Gastrocnemius medialis (tissue), 4 donors: Measurements from ENCODE around the gene SETD1B. TPM values are rescaled to one million over a fixed set of nuclear protein-coding genes. Genes with fewer than 3 reads are reported as not detected.

Source experiments
- ATAC-seq, 2 donors: fragments of 150-250 bp; one replicate each; pipeline ENCODE4 v1.9.1; 2016
- DNase-seq, 2 donors: peaks; one replicate each; pipeline ENCODE4 v3.0.0-alpha.2; 2019
- H3K27ac ChIP-seq, 4 donors: fragments of 200-600 bp; sonication (generic); 1 replicate in 1 of 4; 2 replicates in 3 of 4; pipeline ENCODE4 v1.5.1; 2016 to 2018; ENCODE audit warnings: mild to moderate bottlenecking in 2 of 4, moderate library complexity in 1 of 4
- H3K27me3 ChIP-seq, 3 donors: fragments of 200-600 bp; sonication (generic) in 2 of 3; 1 replicate in 1 of 3; 2 replicates in 2 of 3; pipeline versions ENCODE4 v1.5.1 to v1.6.0; 2016 to 2019; ENCODE audit warnings: mild to moderate bottlenecking in 1 of 3, moderate library complexity in 1 of 3
- H3K36me3 ChIP-seq, 2 donors: fragments of 200-600 bp; sonication (generic) in 1 of 2; one replicate each; pipeline ENCODE4 v1.5.1; 2017 to 2018
- H3K4me1 ChIP-seq, 2 donors: fragments of 200-600 bp; sonication (generic) in 1 of 2; one replicate each; pipeline ENCODE4 v1.5.1; 2016 to 2017; ENCODE audit warnings: mild to moderate bottlenecking in 2 of 2
- H3K4me3 ChIP-seq, 4 donors: fragments of 200-600 bp; sonication (generic) in 3 of 4; 1 replicate in 1 of 4; 2 replicates in 3 of 4; pipeline ENCODE4 v1.5.1; 2016 to 2019; ENCODE audit warnings: mild to moderate bottlenecking in 2 of 4
- H3K9me3 ChIP-seq, 3 donors: fragments of 200-600 bp; sonication (generic) in 2 of 3; 1 replicate in 1 of 3; 2 replicates in 2 of 3; pipeline ENCODE4 v1.5.1; 2016 to 2019
- POLR2A ChIP-seq, 2 donors: fragments of 450-650 bp; IDR thresholded peaks; one replicate each; pipeline ENCODE4 v1.6.1; 2017; ENCODE audit warnings: antibody characterized with exemption in 2 of 2, mild to moderate bottlenecking in 2 of 2, moderate library complexity in 2 of 2
- in situ Hi-C, 4 donors: fragments of 200-750 bp; cut with MboI; loops; one replicate each; pipeline versions ENCODE4 v1.15.0 to v1.8.0; 2017; ENCODE audit warnings: low sequenced_read_pairs in 4 of 4
- intact Hi-C: fragments of 100-400 bp; cut with DNase I; formaldehyde crosslinking; loops from one replicate; pipeline ENCODE4 v1.15.1; 2023; ENCODE audit warnings: low total_unique reads
- total RNA-seq, 4 donors: library from RNA; depleted of rRNA; stranded (reverse); fragments of >200 nt; gene quantifications; one replicate each; pipeline versions ENCODE4 v1.1.0 to v1.2.3, GENCODE V29; 2016
- TF ChIP-seq, protein P1 (sequence below), 5 experiments: fragments of 450-650 bp in 3 of 5; fragments of 200-600 bp in 2 of 5; sonication (generic) in 2 of 5; IDR thresholded peaks in 4 of 5; conservative IDR thresholded peaks in 1 of 5; 1 replicate in 4 of 5; 2 replicates in 1 of 5; pipeline ENCODE4 v1.5.1; 2016 to 2019; ENCODE audit warnings: antibody characterized with exemption in 5 of 5, mild to moderate bottlenecking in 3 of 5, moderate library complexity in 3 of 5

Gene SETD1B
- total RNA-seq, 4 donors from 2014 or later: 2.2 to 9.3 (median 6.2) TPM

DNA sequence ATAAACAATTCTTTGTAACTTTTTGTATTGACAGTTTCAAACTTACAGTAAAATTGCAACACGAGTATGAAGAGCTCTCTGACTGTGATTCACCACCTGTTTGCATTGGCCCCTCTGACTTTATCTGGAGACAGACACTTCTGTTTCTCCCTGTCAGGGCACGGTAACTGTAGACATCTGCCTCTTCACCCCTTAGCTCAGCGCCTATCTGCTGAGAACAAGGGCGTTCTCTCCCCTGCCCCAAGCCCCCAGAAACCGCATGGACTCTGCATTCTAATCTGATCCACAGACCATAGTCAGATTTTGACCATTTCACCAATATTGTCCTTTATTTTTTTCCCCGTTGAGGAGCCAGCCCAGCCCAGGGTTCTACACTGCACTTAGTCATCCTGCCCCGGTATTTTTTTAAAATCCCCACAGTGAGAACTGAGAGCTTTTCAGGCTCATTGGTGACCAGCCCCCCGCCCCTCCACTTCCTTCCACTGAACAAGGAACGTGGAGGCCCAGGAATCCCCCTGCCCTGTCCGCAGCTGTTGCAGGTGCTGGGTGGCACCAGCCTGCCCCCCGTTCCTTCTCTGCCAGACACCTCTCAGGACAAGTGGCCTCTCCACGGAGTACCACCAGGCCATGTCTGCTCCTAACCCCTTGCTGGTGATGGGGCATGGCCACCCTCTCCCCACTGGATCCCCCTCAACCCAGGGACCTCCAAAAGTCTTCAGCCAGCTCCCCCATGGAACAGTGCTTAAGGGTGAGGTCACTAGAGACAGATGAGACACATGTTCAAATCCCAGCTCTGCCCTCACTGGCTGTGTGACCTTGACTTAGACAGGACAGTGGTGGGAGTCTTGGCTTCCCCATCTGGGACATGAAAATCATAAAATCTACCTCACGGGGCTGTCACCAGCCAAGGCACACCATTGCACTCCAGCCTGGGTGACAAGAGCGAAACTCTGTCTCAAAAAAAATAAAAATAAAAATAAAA lies 21.5 kb upstream of the SETD1B start:
- DNase-seq: no peak
- Histone ChIP-seq H3K9me3 (no peaks in the 10 kb centered on the region), H3K27me3 (no peaks in the 10 kb centered on the region), H3K4me3 (no peak overlapping the region), H3K4me1 (peaks cover 5 to 13% of the 10 kb centered on the region in 2 donors), H3K27ac (peak overlapping the region; percentile 41 to 72 (median 58)), H3K36me3 (no peaks in the 10 kb centered on the region)
- ATAC-seq: peak; percentile 24 to 76
- intact Hi-C loops (no loop called here), in situ Hi-C loops (no loop called here)
- TF ChIP-seq, protein P1, sequence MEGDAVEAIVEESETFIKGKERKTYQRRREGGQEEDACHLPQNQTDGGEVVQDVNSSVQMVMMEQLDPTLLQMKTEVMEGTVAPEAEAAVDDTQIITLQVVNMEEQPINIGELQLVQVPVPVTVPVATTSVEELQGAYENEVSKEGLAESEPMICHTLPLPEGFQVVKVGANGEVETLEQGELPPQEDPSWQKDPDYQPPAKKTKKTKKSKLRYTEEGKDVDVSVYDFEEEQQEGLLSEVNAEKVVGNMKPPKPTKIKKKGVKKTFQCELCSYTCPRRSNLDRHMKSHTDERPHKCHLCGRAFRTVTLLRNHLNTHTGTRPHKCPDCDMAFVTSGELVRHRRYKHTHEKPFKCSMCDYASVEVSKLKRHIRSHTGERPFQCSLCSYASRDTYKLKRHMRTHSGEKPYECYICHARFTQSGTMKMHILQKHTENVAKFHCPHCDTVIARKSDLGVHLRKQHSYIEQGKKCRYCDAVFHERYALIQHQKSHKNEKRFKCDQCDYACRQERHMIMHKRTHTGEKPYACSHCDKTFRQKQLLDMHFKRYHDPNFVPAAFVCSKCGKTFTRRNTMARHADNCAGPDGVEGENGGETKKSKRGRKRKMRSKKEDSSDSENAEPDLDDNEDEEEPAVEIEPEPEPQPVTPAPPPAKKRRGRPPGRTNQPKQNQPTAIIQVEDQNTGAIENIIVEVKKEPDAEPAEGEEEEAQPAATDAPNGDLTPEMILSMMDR (IDR thresholded peaks at IDR 0.05 in 4 of 5, conservative IDR thresholded peaks at IDR 0.05 in 1 of 5): no peak
- no peak for TF ChIP-seq POLR2A (IDR thresholded peaks at IDR 0.05)

DNA sequence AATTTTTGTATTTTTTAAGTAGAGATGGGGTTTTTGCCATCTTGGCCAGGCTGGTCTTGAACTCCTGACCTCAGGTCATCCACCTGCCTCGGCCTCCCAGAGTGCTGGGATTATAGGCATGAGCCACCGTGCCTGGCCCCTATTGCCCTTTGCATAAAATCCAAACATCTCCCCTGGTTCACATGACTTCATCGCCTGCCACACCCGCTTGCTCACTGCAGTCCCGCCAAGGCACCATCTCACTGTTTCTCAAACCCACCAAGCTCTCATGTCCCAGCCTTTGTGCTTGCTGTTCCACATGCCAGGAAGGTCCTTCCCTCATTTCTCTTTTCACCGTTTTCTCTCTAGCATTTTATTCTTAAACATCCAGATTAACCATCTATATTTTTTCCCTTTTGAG lies 20.0 kb upstream of the SETD1B start:
- H3K4me3 ChIP-seq: no peak overlapping the region
- intact Hi-C loops: no loop called here
- peaks cover 5 to 13% of the 10 kb centered on the region in 2 donors for H3K4me1 ChIP-seq
- no peak overlapping the region for H3K27ac ChIP-seq
- H3K27me3 ChIP-seq: no peaks in the 10 kb centered on the region
- DNase-seq (no peak), ATAC-seq (no peak)
- TF ChIP-seq, protein P1 (IDR thresholded peaks at IDR 0.05 in 4 of 5, conservative IDR thresholded peaks at IDR 0.05 in 1 of 5): no peak
- TF ChIP-seq POLR2A (IDR thresholded peaks at IDR 0.05): no peak
- in situ Hi-C loops: no loop called here
- no peaks in the 10 kb centered on the region for H3K36me3 ChIP-seq
- no peaks in the 10 kb centered on the region for H3K9me3 ChIP-seq

DNA sequence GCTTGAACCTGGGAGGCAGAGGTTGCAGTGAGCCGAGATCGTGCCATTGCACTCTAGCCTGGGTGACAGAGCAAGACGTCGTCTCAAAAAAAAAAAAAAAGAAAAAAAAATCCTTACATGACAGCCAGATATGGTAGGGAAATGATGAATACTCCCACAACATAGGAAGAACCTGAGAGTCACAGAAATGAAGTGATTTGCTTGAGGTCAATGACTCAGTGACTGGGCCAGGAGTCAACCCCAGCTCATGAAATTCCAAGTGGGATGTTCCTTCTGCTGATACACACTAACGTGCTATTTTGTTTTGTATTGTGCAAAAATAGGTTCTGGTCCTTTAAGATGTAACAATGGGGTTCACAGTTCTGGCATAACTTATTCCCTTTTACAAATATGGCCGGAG lies 19.3 kb upstream of the SETD1B start:
- intact Hi-C loops: no loop called here
- in situ Hi-C loops: no loop called here
- peak overlapping the region in 1 of 4 donors; percentile 13 for H3K27ac ChIP-seq

DNA sequence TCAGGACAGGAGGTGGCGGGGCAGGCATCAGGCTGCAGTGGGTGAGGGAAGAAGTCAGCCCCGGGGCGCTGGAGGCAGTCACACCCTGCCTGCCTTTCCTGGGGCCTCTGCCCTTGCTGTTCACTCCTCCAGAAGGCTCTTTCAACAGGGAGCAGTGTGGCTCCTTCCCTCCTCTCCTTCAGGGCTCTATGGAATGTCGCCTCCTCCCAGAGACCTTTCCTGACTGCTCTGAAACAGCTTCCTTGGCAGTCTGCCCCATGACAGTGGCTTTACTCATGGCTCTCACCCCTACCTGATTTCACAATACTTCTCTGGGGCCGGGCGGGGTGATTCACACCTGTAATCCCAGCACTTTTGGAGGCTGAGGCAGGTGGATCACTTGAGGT lies 17.4 kb upstream of the SETD1B start:
- in situ Hi-C loops: no loop called here
- H3K27ac ChIP-seq: peak overlapping the region in 2 of 4 donors; percentile 21 to 48

More for the DNA sequence above, 19.3 kb upstream of the SETD1B start:
- no peaks in the 10 kb centered on the region for H3K36me3 ChIP-seq
- no peaks in the 10 kb centered on the region for H3K9me3 ChIP-seq
- peak in 1 of 2 donors; percentile 65 for ATAC-seq
- DNase-seq: no peak
- H3K27me3 ChIP-seq: no peaks in the 10 kb centered on the region
- TF ChIP-seq POLR2A (IDR thresholded peaks at IDR 0.05): no peak
- TF ChIP-seq, protein P1 (IDR thresholded peaks at IDR 0.05 in 4 of 5, conservative IDR thresholded peaks at IDR 0.05 in 1 of 5): no peak
- H3K4me1 ChIP-seq: peaks cover 10 to 17% of the 10 kb centered on the region in 2 donors
- no peak overlapping the region for H3K4me3 ChIP-seq

More for the DNA sequence above, 17.4 kb upstream of the SETD1B start:
- H3K4me3 ChIP-seq: no peak overlapping the region
- DNase-seq (peak; percentile 58 to 81), ATAC-seq (peak; percentile 63 to 70)
- no peak for TF ChIP-seq POLR2A (IDR thresholded peaks at IDR 0.05)
- TF ChIP-seq, protein P1 (IDR thresholded peaks at IDR 0.05 in 4 of 5, conservative IDR thresholded peaks at IDR 0.05 in 1 of 5): no peak
- H3K4me1 ChIP-seq: peaks cover 10 to 14% of the 10 kb centered on the region in 2 donors
- intact Hi-C loops: no loop called here
- H3K27me3 ChIP-seq: no peaks in the 10 kb centered on the region
- no peaks in the 10 kb centered on the region for H3K36me3 ChIP-seq
- H3K9me3 ChIP-seq: no peaks in the 10 kb centered on the region
